K562 (cell line): Measurements from ENCODE around the gene SHISA8. TPM values are rescaled to one million over a fixed set of nuclear protein-coding genes. Genes with fewer than 3 reads are reported as not detected.
"Not testable (repeated sequence)": the region's sequence is repeated elsewhere in the genome, so short reads cannot be mapped to it uniquely, and the experiment has no call there.

Experiments used
- ATAC-seq: fragments of 200-7000 bp; cut with Tn5 transposase; 3 replicates; pipeline ENCODE4 v1.9.1; 2020; ENCODE audit warnings: moderate library complexity
- BruUV-seq: library from RNA; stranded (reverse); fragments of 400-500 nt; replicated peaks from 2 replicates; lab custom pipeline; 2021; lab: Mats Ljungman, UMichigan
- CTCF ChIA-PET: fragments of 300-600 bp; formaldehyde crosslinking; extraction: SDS; loops from one replicate; lab custom pipeline; 2021; ENCODE audit warnings: low intra/inter-chr PET ratio; lab: Yijun Ruan, JAX
- POLR2A ChIA-PET: fragments of 300-600, 350-650 bp; sonication (Branson Sonifier 250); formaldehyde crosslinking; extraction: SDS; loops from one replicate; lab custom pipeline; 2021; ENCODE audit warnings: antibody characterized with exemption, inconsistent platforms; lab: Yijun Ruan, JAX
- DNase-seq, 4 experiments: peaks; one replicate each; pipeline versions ENCODE4 v3.0.0 to v3.0.0-alpha.2; 2011 to 2018; ENCODE audit warnings: low spot score in 3 of 4, mixed read lengths in 3 of 4; ENCODE audit errors: extremely low read depth in 1 of 4
- FAIRE-seq: peaks from 2 replicates; lab custom pipeline; 2011; peaks lifted over from hg19 to GRCh38; lab: Jason Lieb, UNC
- H2AFZ ChIP-seq: 2 replicates; pipeline ENCODE4 v1.6.0; 2011; ENCODE audit warnings: low read depth, low read length, control low read depth, inconsistent platforms
- H3K27ac ChIP-seq: fragments of 200-600 bp; 3 replicates; pipeline ENCODE4 v1.8.0; 2011; ENCODE audit warnings: low read depth, mild to moderate bottlenecking, control low read depth, inconsistent platforms, low read length, moderate library complexity, mixed read lengths; ENCODE audit errors: extremely low read depth
- H3K27me3 ChIP-seq, 2 experiments: fragments of 300-600 bp in 1 of 2; 2 replicates in 1 of 2; 3 replicates in 1 of 2; pipeline versions ENCODE4 v1.6.0 to v1.8.0; 2011; ENCODE audit warnings: inconsistent platforms in 2 of 2, low read length in 2 of 2, mild to moderate bottlenecking in 1 of 2, mixed read lengths in 1 of 2, moderate library complexity in 1 of 2; ENCODE audit not compliant: control insufficient read depth in 2 of 2, insufficient read depth in 2 of 2
- H3K36me3 ChIP-seq: fragments of 300-600 bp; 3 replicates; pipeline ENCODE4 v1.8.0; 2011; ENCODE audit warnings: mild to moderate bottlenecking, low read length, inconsistent platforms; ENCODE audit not compliant: control insufficient read depth, insufficient read depth
- H3K4me1 ChIP-seq, 2 experiments: fragments of 200-600 bp in 1 of 2; replicated peaks in 1 of 2; 2 replicates in 1 of 2; 3 replicates in 1 of 2; pipeline versions ENCODE4 v1.5.1 to v1.8.0; 2011; ENCODE audit warnings: inconsistent platforms in 2 of 2, low read length in 2 of 2, mild to moderate bottlenecking in 1 of 2, mixed read lengths in 1 of 2, moderate library complexity in 1 of 2; ENCODE audit not compliant: control insufficient read depth in 2 of 2, insufficient read depth in 2 of 2
- H3K4me2 ChIP-seq: 2 replicates; pipeline ENCODE4 v1.6.1; 2011; ENCODE audit warnings: low read length, control low read depth, inconsistent platforms, mixed read lengths; ENCODE audit not compliant: insufficient read depth
- H3K4me3 ChIP-seq: fragments of 200-600 bp; sonication (generic), shearing (Covaris generic); 2 replicates; pipeline ENCODE4 v1.5.1; 2016; ENCODE audit warnings: control low read depth, inconsistent platforms
- H3K79me2 ChIP-seq: fragments of 200-600 bp; 3 replicates; pipeline ENCODE4 v1.8.0; 2011; ENCODE audit warnings: low read length, inconsistent platforms; ENCODE audit not compliant: control insufficient read depth, insufficient read depth
- H3K9ac ChIP-seq, 2 experiments: 2 replicates each; pipeline versions ENCODE4 v1.6.0 to v1.6.1; 2011; ENCODE audit warnings: low read depth in 2 of 2, low read length in 2 of 2, control low read depth in 1 of 2, inconsistent platforms in 1 of 2, mild to moderate bottlenecking in 1 of 2, mixed read lengths in 1 of 2; ENCODE audit not compliant: insufficient read depth in 1 of 2
- H3K9me1 ChIP-seq: one replicate; pipeline ENCODE4 v1.6.0; 2011; ENCODE audit warnings: inconsistent platforms, mild to moderate bottlenecking, low read length, moderate library complexity; ENCODE audit not compliant: control insufficient read depth, insufficient read depth
- H3K9me3 ChIP-seq: replicated peaks from 2 replicates; pipeline ENCODE4 v1.5.1; 2011; ENCODE audit warnings: low read depth, low read length, inconsistent platforms; ENCODE audit not compliant: control insufficient read depth, insufficient read depth
- H4K20me1 ChIP-seq: replicated peaks from 2 replicates; pipeline ENCODE4 v1.6.1; 2011; ENCODE audit warnings: low read length, inconsistent platforms, mixed read lengths; ENCODE audit not compliant: control insufficient read depth, insufficient read depth
- ZNF511 ChIP-seq: sonication (generic); formaldehyde crosslinking; IDR thresholded peaks from 2 replicates; pipeline ENCODE4 v1.8.0; 2022; ENCODE audit warnings: mild to moderate bottlenecking, missing genetic modification reagents
- WGBS: fragments of 100-300 bp; shearing (Covaris generic); methylation state at CpG from one replicate; pipeline ENCODE4 v1.1.6; 2016; ENCODE audit warnings: low coverage, mixed read lengths; ENCODE audit not compliant: insufficient coverage; ENCODE audit errors: missing lambda C conversion rate; 5-methylcytosine and 5-hydroxymethylcytosine counted together
- in situ Hi-C: fragments of 300-500 bp; cut with MboI; formaldehyde crosslinking; loops from 4 replicates; pipeline ENCODE4 v1.15.0; 2018; ENCODE audit warnings: inconsistent platforms, mixed read lengths
- intact Hi-C: fragments of 100-400 bp; cut with micrococcal nuclease; formaldehyde crosslinking; loops from 2 replicates; pipeline ENCODE4 v1.14.2; 2022
- polyA plus RNA-seq, 8 experiments: library from polyadenylated mRNA; depleted of rRNA in 4 of 8; stranded (reverse) in 5 of 8; unstranded in 3 of 8; fragments of >200 nt; fragmentation: Nextera tagmentation in 2 of 8; fragmentation: Illumina TruSeq in 1 of 8; extraction: Ambion mirVana in 2 of 8; extraction: Trizol in 1 of 8; gene quantifications; 2 replicates each; pipeline versions ENCODE4 v1.2.1 to v1.2.3, GENCODE V29; 2011 to 2014; ENCODE audit warnings: inconsistent platforms in 1 of 8, missing spikeins in 1 of 8
- total RNA-seq, 7 experiments: library from RNA; depleted of rRNA in 6 of 7; stranded (reverse); fragments of >200 nt in 6 of 7; fragmentation: Illumina TruSeq in 2 of 7; extraction: Trizol in 2 of 7; gene quantifications; 2 replicates each; pipeline versions ENCODE4 v1.2.1 to v1.2.3, GENCODE V29; 2011 to 2021; ENCODE audit warnings: low replicate concordance in 1 of 7

Gene SHISA8
- total and polyA plus RNA-seq, 9 of the 15 experiments (the other 6 are each of a cell fraction or from before 2014, with no cell fraction given): 0.07 to 3.3 (median 1.1) TPM; not detected in 4

- peaks cover 26% of the 10 kb centered on the region for H3K79me2 ChIP-seq
- 78% methylated on average over 5 of the region's 7 CpGs for WGBS
- no peak overlapping the region for H3K4me3 ChIP-seq
- no peaks in the 10 kb centered on the region for H4K20me1 ChIP-seq
- no peak overlapping the region for H2AFZ ChIP-seq
- BruUV-seq: no TSS peak
- peaks cover 8 to 25% of the 10 kb centered on the region in 2 experiments; a peak in 4 of 5 replicates for H3K4me1 ChIP-seq
- H3K4me2 ChIP-seq: no peak overlapping the region
- H3K27me3 ChIP-seq: no peaks in the 10 kb centered on the region
- FAIRE-seq (no peak), DNase-seq (no peak), ATAC-seq (no peak)
- no peak overlapping the region for H3K27ac ChIP-seq
- H3K36me3 ChIP-seq: peaks cover 11% of the 10 kb centered on the region; the same call in 2 of the 3 replicates
- H3K9me3 ChIP-seq: no peaks in the 10 kb centered on the region
- H3K9me1 ChIP-seq: no peaks in the 10 kb centered on the region
- in situ Hi-C loops (no loop called here), intact Hi-C loops (no loop called here)
- H3K9ac ChIP-seq: peak overlapping the region in 1 of 2 experiments; percentile 3; a peak in 1 of 4 replicates
- TF ChIP-seq ZNF511 (CRISPR knock-in tag): no peak
- TF ChIP-seq, all 486 proteins: peak for 0
- POLR2A ChIA-PET: interaction anchor here (0.6 kb wide), 1 partner anchor 308 kb away, joined by 3 read pairs; no protein-coding TSS in a partner anchor
- CTCF ChIA-PET: no interaction called here
Measured at GRCh38 chr22:41949297-41949965, 34.6 kb upstream of the SHISA8 start.

DNA sequence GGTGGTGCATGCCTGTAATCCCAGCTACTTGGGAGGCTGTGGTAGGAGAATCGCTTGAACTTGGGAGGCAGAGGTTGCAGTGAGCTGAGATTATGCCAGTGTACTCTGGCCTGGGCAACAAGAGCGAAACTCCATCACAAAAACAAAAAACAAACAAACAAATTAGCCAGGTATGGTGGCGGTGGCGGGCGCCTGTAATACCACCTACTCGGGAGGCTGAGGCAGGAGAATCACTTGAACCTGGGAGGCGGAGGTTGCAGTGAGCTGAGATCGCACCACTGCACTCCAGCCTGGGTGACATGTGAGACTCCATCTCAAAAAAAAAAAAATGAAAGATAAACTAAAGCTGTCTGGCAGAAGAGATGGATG is 34.0 kb upstream of the SHISA8 start:
- 100% methylated on average over 3 of the region's 8 CpGs for WGBS
- intact Hi-C loops, CTCF ChIA-PET, H3K9me3 ChIP-seq, H3K9me1 ChIP-seq, H4K20me1 ChIP-seq, H3K4me3 ChIP-seq, POLR2A ChIA-PET, H2AFZ ChIP-seq, BruUV-seq, in situ Hi-C loops, FAIRE-seq, DNase-seq, H3K9ac ChIP-seq, H3K4me2 ChIP-seq, H3K27ac ChIP-seq, ATAC-seq, H3K27me3 ChIP-seq: not testable (repeated sequence)
- Histone ChIP-seq H3K36me3 (peaks cover 17% of the 10 kb centered on the region; the same call in 2 of the 3 replicates), H3K79me2 (peaks cover 28% of the 10 kb centered on the region), H3K4me1 (peaks cover 8 to 25% of the 10 kb centered on the region in 2 experiments; a peak in 4 of 5 replicates)
